ENCODE results near the gene APOO. TPM values are rescaled to one million over a fixed set of nuclear protein-coding genes. Genes with fewer than 3 reads are reported as not detected.
A peak's percentile ranks its signal among the peaks of the same experiment; 100 is the strongest.

APOO gene
- 44.2 and 81.0 TPM in 2 replicates for total RNA-seq (ENCODE audit: low replicate concordance)

DNA sequence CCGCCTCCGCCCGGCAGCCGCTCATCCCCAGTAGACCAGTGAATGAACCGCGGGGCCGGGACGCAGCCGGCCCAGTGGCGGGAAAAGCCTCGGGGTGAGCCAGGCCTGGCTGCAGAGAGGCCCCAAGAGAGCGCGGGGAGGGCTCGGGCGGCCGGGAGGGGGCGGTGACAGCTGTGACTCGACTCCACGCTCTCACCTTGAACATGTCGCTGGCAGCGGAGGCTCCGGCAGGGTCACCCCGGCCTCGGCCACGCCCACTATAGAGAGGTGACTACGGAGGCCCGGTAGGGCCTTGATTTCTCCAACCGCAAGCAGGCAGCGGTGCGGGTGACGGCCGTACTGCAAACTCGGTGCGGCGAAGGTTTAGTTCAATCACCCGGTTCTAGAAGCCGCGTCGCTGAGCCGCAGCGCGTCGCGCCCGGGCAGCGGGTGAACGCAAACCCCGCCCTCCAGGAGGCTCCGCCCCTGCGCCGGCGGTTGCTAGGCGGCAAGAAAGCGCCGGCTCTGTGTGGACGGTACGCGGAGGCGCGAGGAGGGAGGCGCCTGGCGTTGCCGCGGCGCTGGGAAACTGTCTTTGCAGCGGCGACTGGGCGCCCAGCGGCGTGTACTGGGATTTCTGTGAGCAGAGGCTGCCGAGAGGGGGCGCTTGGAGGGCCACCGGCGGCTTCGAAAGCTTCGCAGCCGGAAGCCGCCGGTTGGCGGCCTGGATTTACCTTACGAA lies at the start of gene APOO, which contains the start of gene CXorf58:
TSS of gene APOO (minus strand) at position 441 of the 721 bp plus-strand sequence. CDS start at position 205, 236 bp downstream.
TSS of gene CXorf58 (plus strand) at position 509 of the 721 bp plus-strand sequence. CDS start 2,297 bp downstream, outside the sequence.
- H3K27me3 ChIP-seq: no peaks in the 10 kb centered on the region
- H3K4me1 ChIP-seq: peaks cover 9% of the 10 kb centered on the region
- H3K9ac ChIP-seq: peak within 1 kb of the TSS; percentile 49
- H3K27ac Mint-ChIP-seq: peak within 1 kb of the TSS; percentile 96
- peak; percentile 99 for DNase-seq (ENCODE audit: low spot score)
- H3K4me3 Mint-ChIP-seq: peak within 1 kb of the TSS; percentile 94
- H3K9me3 ChIP-seq (ENCODE audit: low read depth): no peaks in the 10 kb centered on the region
- peak within 1 kb of the TSS; percentile 89 for H2AFZ ChIP-seq (replicated peaks)
- TF ChIP-seq, protein P1, sequence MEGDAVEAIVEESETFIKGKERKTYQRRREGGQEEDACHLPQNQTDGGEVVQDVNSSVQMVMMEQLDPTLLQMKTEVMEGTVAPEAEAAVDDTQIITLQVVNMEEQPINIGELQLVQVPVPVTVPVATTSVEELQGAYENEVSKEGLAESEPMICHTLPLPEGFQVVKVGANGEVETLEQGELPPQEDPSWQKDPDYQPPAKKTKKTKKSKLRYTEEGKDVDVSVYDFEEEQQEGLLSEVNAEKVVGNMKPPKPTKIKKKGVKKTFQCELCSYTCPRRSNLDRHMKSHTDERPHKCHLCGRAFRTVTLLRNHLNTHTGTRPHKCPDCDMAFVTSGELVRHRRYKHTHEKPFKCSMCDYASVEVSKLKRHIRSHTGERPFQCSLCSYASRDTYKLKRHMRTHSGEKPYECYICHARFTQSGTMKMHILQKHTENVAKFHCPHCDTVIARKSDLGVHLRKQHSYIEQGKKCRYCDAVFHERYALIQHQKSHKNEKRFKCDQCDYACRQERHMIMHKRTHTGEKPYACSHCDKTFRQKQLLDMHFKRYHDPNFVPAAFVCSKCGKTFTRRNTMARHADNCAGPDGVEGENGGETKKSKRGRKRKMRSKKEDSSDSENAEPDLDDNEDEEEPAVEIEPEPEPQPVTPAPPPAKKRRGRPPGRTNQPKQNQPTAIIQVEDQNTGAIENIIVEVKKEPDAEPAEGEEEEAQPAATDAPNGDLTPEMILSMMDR (IDR thresholded peaks at IDR 0.05): peak; percentile 83
- TF ChIP-seq EZH2phosphoT487 (IDR thresholded peaks at IDR 0.05): no peak
- TF ChIP-seq EZH2 (IDR thresholded peaks at IDR 0.05): peak; percentile 45
- H4K20me1 ChIP-seq (ENCODE audit: low read depth): peaks cover 5% of the 10 kb centered on the region
- peaks cover 25% of the 10 kb centered on the region for H3K4me1 Mint-ChIP-seq
- peaks cover 5% of the 10 kb centered on the region for H3K27me3 Mint-ChIP-seq (ENCODE audit: insufficient read depth, low read depth)
- peaks cover 19% of the 10 kb centered on the region for H3K79me2 ChIP-seq (ENCODE audit: low read depth)
- peak within 1 kb of the TSS; percentile 42 for H3K27ac ChIP-seq
- H3K9me3 Mint-ChIP-seq: no peaks in the 10 kb centered on the region
- peaks cover 45% of the 10 kb centered on the region for H3F3A ChIP-seq (ENCODE audit: low read depth)
- peak within 1 kb of the TSS; percentile 93 for H3K4me3 ChIP-seq
- peaks cover 4% of the 10 kb centered on the region for H3K36me3 Mint-ChIP-seq
- peak within 1 kb of the TSS; percentile 99 for H3K4me2 ChIP-seq
- no peaks in the 10 kb centered on the region for H3K36me3 ChIP-seq

DNA sequence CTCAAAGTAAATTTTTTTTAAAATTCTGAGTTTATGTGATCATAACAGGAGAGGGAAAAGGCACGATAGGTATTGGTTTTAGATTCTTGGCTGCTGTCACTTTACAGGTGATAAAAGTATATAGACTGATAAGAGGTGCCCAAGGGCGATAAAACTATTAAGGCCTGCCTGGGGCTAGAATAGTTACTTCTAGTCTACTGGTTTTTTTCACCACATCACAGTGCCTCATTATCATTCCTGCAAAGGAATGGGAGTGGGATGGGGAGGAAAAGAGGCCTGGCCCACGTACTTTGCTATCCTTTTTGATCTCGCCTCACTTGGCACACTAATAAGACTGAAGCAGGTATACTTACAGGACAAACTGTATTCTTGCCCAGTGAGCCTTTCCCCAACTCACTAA lies 46.7 kb upstream of the APOO start:
- no peaks in the 10 kb centered on the region for H3K27me3 ChIP-seq
- DNase-seq (ENCODE audit: low spot score): peak; percentile 32
- Mint-ChIP-seq H3K27me3 (ENCODE audit: insufficient read depth, low read depth) (peaks cover 3% of the 10 kb centered on the region), H3K27ac (no peak overlapping the region), H3K9me3 (no peaks in the 10 kb centered on the region), H3K4me3 (no peak overlapping the region), H3K36me3 (no peaks in the 10 kb centered on the region), H3K4me1 (peaks cover 13% of the 10 kb centered on the region)
- H3K9ac ChIP-seq: no peak overlapping the region
- peaks cover 7% of the 10 kb centered on the region for H3F3A ChIP-seq (ENCODE audit: low read depth)
- no peaks in the 10 kb centered on the region for H3K9me3 ChIP-seq (ENCODE audit: low read depth)
- H4K20me1 ChIP-seq (ENCODE audit: low read depth): no peaks in the 10 kb centered on the region
- H3K4me1 ChIP-seq: peaks cover 18% of the 10 kb centered on the region
- H3K4me2 ChIP-seq: no peak overlapping the region
- no peak overlapping the region for H2AFZ ChIP-seq (replicated peaks)
- no peak overlapping the region for H3K27ac ChIP-seq
- no peaks in the 10 kb centered on the region for H3K79me2 ChIP-seq (ENCODE audit: low read depth)
- no peak overlapping the region for H3K4me3 ChIP-seq
- TF ChIP-seq, protein P1 (IDR thresholded peaks at IDR 0.05): no peak
- no peaks in the 10 kb centered on the region for H3K36me3 ChIP-seq

DNA sequence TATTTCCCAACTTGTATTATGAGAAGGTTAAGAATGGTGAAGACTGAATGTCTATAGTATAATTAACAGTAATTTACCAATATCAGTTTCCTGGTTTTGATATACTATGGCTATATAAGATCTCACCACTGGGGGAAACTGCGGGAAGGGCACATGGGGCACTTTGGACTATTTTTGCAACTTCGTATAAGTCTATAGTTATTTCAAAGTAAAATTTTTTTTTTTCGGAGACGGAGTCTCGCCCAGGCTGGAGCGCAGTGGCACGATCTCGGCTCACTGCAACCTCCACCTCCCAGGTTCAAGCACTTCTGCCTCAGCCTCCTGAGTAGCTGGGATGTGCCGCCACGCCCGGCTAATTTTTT lies 46.2 kb upstream of the APOO start:
- Histone ChIP-seq H3K9me3 (ENCODE audit: low read depth) (no peaks in the 10 kb centered on the region), H3F3A (ENCODE audit: low read depth) (peaks cover 7% of the 10 kb centered on the region), H3K4me1 (peaks cover 18% of the 10 kb centered on the region), H4K20me1 (ENCODE audit: low read depth) (no peaks in the 10 kb centered on the region), H3K27ac (no peak overlapping the region), H3K4me3 (no peak overlapping the region), H3K79me2 (ENCODE audit: low read depth) (no peaks in the 10 kb centered on the region), H3K27me3 (no peaks in the 10 kb centered on the region), H2AFZ (replicated peaks) (no peak overlapping the region), H3K36me3 (no peaks in the 10 kb centered on the region), H3K4me2 (no peak overlapping the region), H3K9ac (no peak overlapping the region)
- Mint-ChIP-seq H3K9me3 (no peaks in the 10 kb centered on the region), H3K4me1 (peaks cover 13% of the 10 kb centered on the region), H3K4me3 (no peak overlapping the region), H3K27me3 (ENCODE audit: insufficient read depth, low read depth) (peaks cover 3% of the 10 kb centered on the region), H3K27ac (no peak overlapping the region), H3K36me3 (no peaks in the 10 kb centered on the region)
- DNase-seq (ENCODE audit: low spot score): no peak
- no peak for TF ChIP-seq EZH2phosphoT487 (IDR thresholded peaks at IDR 0.05)
- TF ChIP-seq, protein P1 (IDR thresholded peaks at IDR 0.05): no peak
- TF ChIP-seq EZH2 (IDR thresholded peaks at IDR 0.05): no peak
